Measurements from ENCODE around the gene GREM2.

Gene GREM2

GRCh38 chr1:240496356-240496755 lies 115.6 kb downstream of the GREM2 start:
- Histone ChIP-seq H3K36me3 (0 out of 2 replicates have a peak, but pooled peaks cover 8% of the 10 kb centered on the region), H3K9me3 (peaks cover 34% of the 10 kb centered on the region), H3K9ac (no peak overlapping the region), H4K20me1 (no peaks in the 10 kb centered on the region), H3K4me2 (no peak overlapping the region), H3K27me3 (no peaks in the 10 kb centered on the region; the same call in 1 of the 2 replicates), H3K4me1 (peaks cover 24% of the 10 kb centered on the region), H3K4me3 (no peak overlapping the region), H3K27ac (no peak overlapping the region)
- no peak for TF ChIP-seq Cebpa-rat (IDR thresholded peaks at IDR 0.05)

DNA sequence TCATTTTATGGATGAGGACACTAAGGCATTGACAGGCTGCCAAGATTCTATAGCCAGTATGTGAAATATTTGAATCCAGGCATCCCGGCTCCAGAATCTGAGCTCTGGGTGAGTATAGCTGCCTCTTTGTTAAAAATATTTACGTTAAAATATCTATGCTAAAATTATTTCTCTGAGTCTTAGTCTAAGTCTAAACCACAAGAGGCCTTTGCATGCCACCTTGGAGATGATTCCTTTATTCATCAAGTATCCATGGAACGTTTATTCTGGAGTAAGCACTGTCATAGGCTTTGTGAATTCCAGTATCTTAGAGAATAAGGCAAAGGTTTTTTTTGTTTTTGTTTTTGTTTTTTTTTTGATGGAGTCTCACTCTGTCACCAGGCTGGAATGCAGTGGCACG lies 116.4 kb downstream of the GREM2 start:
- no peak for TF ChIP-seq Cebpa-rat (IDR thresholded peaks at IDR 0.05)
- no peaks in the 10 kb centered on the region; the same call in 1 of the 2 replicates for H3K27me3 ChIP-seq
- no peak overlapping the region for H3K9ac ChIP-seq
- peaks cover 27% of the 10 kb centered on the region for H3K9me3 ChIP-seq
- H3K27ac ChIP-seq: no peak overlapping the region
- 0 out of 2 replicates have a peak, but pooled peaks cover 8% of the 10 kb centered on the region for H3K36me3 ChIP-seq
- H4K20me1 ChIP-seq: no peaks in the 10 kb centered on the region
- peaks cover 24% of the 10 kb centered on the region for H3K4me1 ChIP-seq
- no peak overlapping the region for H3K4me3 ChIP-seq
- H3K4me2 ChIP-seq: no peak overlapping the region

DNA sequence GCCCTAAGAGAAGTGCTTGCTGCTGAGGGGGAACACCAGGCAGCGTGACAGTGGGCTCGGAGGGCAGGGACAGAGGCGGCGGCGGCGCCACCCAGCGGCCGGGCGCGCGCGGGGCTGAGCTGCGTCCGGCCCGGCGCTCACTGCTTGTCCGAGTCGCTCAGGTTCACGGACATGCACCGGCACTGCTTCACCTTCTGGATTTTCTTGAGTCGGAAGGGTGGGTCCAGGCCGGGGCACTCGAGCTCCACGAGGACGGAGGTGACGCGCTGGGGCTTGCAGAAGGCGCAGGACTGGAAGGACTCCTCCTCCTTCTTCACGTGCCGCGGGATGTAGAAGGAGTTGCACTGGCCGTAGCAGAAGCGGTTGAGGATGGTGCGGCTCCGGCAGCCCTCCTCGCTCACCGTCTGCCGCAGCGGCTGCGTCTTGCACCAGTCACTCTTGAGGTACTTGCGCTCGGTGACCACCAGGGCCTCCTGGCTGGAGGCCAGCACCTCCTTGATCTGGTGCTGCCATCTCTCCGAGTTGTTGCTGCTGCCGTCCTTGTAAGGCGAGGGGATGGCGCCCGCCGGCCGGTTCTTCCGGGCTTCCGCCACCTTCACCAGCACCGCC lies 119.0 kb downstream of the GREM2 start:
- no peak for TF ChIP-seq Cebpa-rat (IDR thresholded peaks at IDR 0.05)
- Histone ChIP-seq H3K36me3 (0 out of 2 replicates have a peak, but pooled peaks cover 8% of the 10 kb centered on the region), H3K4me1 (peaks cover 9% of the 10 kb centered on the region), H3K27me3 (no peaks in the 10 kb centered on the region; the same call in 1 of the 2 replicates), H3K4me2 (no peak overlapping the region), H3K9me3 (peaks cover 21% of the 10 kb centered on the region), H3K9ac (no peak overlapping the region), H4K20me1 (no peaks in the 10 kb centered on the region), H3K4me3 (no peak overlapping the region), H3K27ac (no peak overlapping the region)

- Histone ChIP-seq H3K9me3 (peaks cover 21% of the 10 kb centered on the region), H3K27me3 (no peaks in the 10 kb centered on the region; the same call in 1 of the 2 replicates), H3K36me3 (0 out of 2 replicates have a peak, but pooled peaks cover 8% of the 10 kb centered on the region), H3K4me1 (no peaks in the 10 kb centered on the region), H4K20me1 (no peaks in the 10 kb centered on the region), H3K27ac (no peak overlapping the region), H3K4me2 (no peak overlapping the region), H3K9ac (no peak overlapping the region), H3K4me3 (no peak overlapping the region)
- TF ChIP-seq Cebpa-rat (IDR thresholded peaks at IDR 0.05): no peak
Observed at GRCh38 chr1:240491796-240492195, 120.2 kb downstream of the GREM2 start.

- Histone ChIP-seq H3K4me1 (0 out of 2 replicates have a peak, but pooled peaks cover 5% of the 10 kb centered on the region), H3K4me2 (no peak overlapping the region), H3K36me3 (0 out of 2 replicates have a peak, but pooled peaks cover 8% of the 10 kb centered on the region), H3K27me3 (no peaks in the 10 kb centered on the region; the same call in 1 of the 2 replicates), H3K9ac (no peak overlapping the region), H4K20me1 (no peaks in the 10 kb centered on the region), H3K27ac (no peak overlapping the region), H3K4me3 (no peak overlapping the region), H3K9me3 (peaks cover 21% of the 10 kb centered on the region)
- no peak for TF ChIP-seq Cebpa-rat (IDR thresholded peaks at IDR 0.05)
Observed at GRCh38 chr1:240491156-240491555, 120.8 kb downstream of the GREM2 start.

GRCh38 chr1:240487493-240487892 lies 124.5 kb downstream of the GREM2 start:
- Histone ChIP-seq H3K9ac (no peak overlapping the region), H3K36me3 (0 out of 2 replicates have a peak, but pooled peaks cover 2% of the 10 kb centered on the region), H3K27ac (no peak overlapping the region), H3K4me2 (no peak overlapping the region), H3K27me3 (no peaks in the 10 kb centered on the region; the same call in 1 of the 2 replicates), H4K20me1 (no peaks in the 10 kb centered on the region), H3K4me3 (no peak overlapping the region), H3K4me1 (0 out of 2 replicates have a peak, but pooled peaks cover 5% of the 10 kb centered on the region), H3K9me3 (peaks cover 5% of the 10 kb centered on the region)
- TF ChIP-seq Cebpa-rat (IDR thresholded peaks at IDR 0.05): no peak

GRCh38 chr1:240486611-240487010 lies 125.3 kb downstream of the GREM2 start:
- Histone ChIP-seq H3K36me3 (no peaks in the 10 kb centered on the region), H3K27ac (no peak overlapping the region), H3K4me1 (0 out of 2 replicates have a peak, but pooled peaks cover 5% of the 10 kb centered on the region), H3K4me3 (no peak overlapping the region), H3K27me3 (no peaks in the 10 kb centered on the region), H4K20me1 (no peaks in the 10 kb centered on the region), H3K9ac (no peak overlapping the region), H3K4me2 (no peak overlapping the region; the same call in 1 of the 2 replicates), H3K9me3 (no peaks in the 10 kb centered on the region)
- no peak for TF ChIP-seq Cebpa-rat (IDR thresholded peaks at IDR 0.05)

DNA sequence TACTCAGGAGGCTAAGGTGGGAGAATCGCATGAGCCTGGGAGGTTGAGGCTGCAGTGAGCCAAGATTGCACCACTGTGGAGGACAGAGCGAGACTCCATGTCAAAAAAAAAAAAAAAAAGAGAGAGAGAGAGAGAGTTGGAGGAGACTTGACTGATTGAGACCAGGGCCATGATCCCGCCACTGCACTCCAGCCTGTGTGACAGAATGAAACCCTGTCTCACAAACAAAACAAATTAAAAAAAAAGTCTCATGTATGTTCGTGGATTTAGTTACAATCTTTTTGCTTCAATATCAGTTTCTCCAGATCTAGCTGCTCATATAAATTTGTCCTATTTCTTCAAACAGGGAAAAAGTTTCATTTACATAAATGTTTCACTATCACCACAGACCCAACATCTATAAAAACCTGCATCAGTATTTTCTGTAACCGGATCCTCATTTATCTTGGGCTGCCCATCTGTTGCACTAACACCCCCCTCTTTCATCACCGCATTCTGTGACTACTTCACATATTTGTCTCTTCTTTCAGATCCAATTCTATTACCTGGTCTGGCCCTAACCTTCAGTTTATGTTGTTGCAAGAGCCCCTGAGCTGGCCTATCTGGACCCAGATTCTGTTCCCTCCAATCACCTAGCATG lies 127.0 kb downstream of the GREM2 start:
- Histone ChIP-seq H3K4me3 (no peak overlapping the region), H4K20me1 (no peaks in the 10 kb centered on the region), H3K4me1 (0 out of 2 replicates have a peak, but pooled peaks cover 5% of the 10 kb centered on the region), H3K9me3 (no peaks in the 10 kb centered on the region), H3K36me3 (no peaks in the 10 kb centered on the region), H3K27me3 (no peaks in the 10 kb centered on the region), H3K9ac (no peak overlapping the region), H3K27ac (no peak overlapping the region), H3K4me2 (no peak overlapping the region)
- TF ChIP-seq Cebpa-rat (IDR thresholded peaks at IDR 0.05): no peak

GRCh38 chr1:240478536-240478935 lies 133.4 kb downstream of the GREM2 start:
- H4K20me1 ChIP-seq: no peaks in the 10 kb centered on the region
- H3K4me3 ChIP-seq: no peak overlapping the region
- H3K9me3 ChIP-seq: peaks cover 19% of the 10 kb centered on the region; the same call in 1 of the 2 replicates
- no peak overlapping the region for H3K4me2 ChIP-seq
- no peak overlapping the region for H3K27ac ChIP-seq
- H3K4me1 ChIP-seq: no peaks in the 10 kb centered on the region
- H3K36me3 ChIP-seq: no peaks in the 10 kb centered on the region
- H3K9ac ChIP-seq: no peak overlapping the region
- H3K27me3 ChIP-seq: no peaks in the 10 kb centered on the region
- TF ChIP-seq Cebpa-rat (IDR thresholded peaks at IDR 0.05): no peak

DNA sequence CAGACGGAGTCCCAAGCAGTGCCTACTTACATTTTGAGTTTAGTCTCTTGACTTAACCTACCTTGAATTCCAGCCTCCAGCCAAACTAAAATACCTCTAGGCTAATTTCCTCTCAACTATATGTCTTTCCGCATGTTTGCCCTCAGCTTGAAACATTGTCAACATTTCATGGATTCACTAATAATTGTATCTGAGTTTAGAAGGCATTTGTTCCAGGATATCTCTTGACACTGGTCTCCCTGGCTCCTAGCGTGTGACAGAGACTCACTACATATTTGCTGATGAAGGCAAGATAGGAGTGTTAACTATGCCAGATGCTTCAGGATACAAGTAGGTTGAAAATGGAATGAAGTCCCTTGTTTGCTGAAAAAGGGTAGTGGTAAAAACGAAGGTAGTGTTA lies 136.1 kb downstream of the GREM2 start:
- Histone ChIP-seq H3K4me1 (no peaks in the 10 kb centered on the region), H3K36me3 (no peaks in the 10 kb centered on the region), H3K9ac (no peak overlapping the region), H3K9me3 (peaks cover 19% of the 10 kb centered on the region; the same call in 1 of the 2 replicates), H3K4me3 (no peak overlapping the region), H3K27me3 (no peaks in the 10 kb centered on the region), H3K27ac (no peak overlapping the region), H3K4me2 (no peak overlapping the region), H4K20me1 (no peaks in the 10 kb centered on the region)
- no peak for TF ChIP-seq Cebpa-rat (IDR thresholded peaks at IDR 0.05)

Measured in BLaER1 (cell line).